Hindlimb muscle (tissue), 1 donor: ENCODE measurements around the gene ZBTB8B. TPM values are rescaled to one million over a fixed set of nuclear protein-coding genes. Genes with fewer than 3 reads are reported as not detected.

Experiments used
- DNase-seq: peaks from one replicate; pipeline ENCODE4 v3.0.0-alpha.2; 2013
- polyA plus RNA-seq: library from polyadenylated mRNA; unstranded; fragments of 120-200 nt; gene quantifications from one replicate; pipeline ENCODE4 v1.2.1, GENCODE V29; 2013; ENCODE audit not compliant: insufficient read length

ZBTB8B gene
- polyA plus RNA-seq, 1 donor = 0.14 TPM

DNA sequence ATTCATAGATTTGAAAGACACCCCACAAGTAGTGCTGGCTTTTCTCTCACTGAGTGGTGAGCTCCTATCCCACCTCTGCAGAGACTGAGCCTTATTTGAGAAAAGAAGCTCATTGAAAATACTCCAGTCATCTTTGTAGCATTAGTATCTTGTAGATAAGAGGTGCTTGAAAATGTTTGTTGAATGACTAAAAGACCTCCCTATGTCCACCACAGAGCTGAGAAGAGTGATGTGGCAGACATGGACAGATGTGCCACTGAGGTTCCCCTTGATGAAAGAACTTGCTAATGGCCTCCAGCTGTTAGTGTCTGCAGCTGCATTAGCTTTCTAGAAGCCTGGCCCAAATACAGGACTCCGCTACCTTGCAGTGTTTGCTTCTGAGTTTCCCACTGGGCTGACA lies 45.1 kb downstream of the ZBTB8B start:
- no peak for DNase-seq

Other genes with a start within 250 kb of the ZBTB8B start
- gene TMEM234, start 242.7 kb upstream of the ZBTB8B start, polyA plus RNA-seq = 11.3 TPM
- 149 TPM for gene EIF3I, start 242.7 kb upstream of the ZBTB8B start, polyA plus RNA-seq
- 7.6 TPM for gene FAM167B, start 217.8 kb upstream of the ZBTB8B start, polyA plus RNA-seq
- 0.89 TPM for gene LCK, start 213.8 kb upstream of the ZBTB8B start, polyA plus RNA-seq
- gene HDAC1, start 173.0 kb upstream of the ZBTB8B start, polyA plus RNA-seq = 43.7 TPM
- gene MARCKSL1, start 128.8 kb upstream of the ZBTB8B start, polyA plus RNA-seq = 173 TPM
- gene FAM229A, start 102.6 kb upstream of the ZBTB8B start, polyA plus RNA-seq = 7.4 TPM
- 3.3 TPM for gene TSSK3, start 102.5 kb upstream of the ZBTB8B start, polyA plus RNA-seq
- 39.8 TPM for gene BSDC1, start 70.6 kb upstream of the ZBTB8B start, polyA plus RNA-seq
- 10.5 TPM for gene ZBTB8A, start 74.4 kb downstream of the ZBTB8B start, polyA plus RNA-seq
- gene ZBTB8OS, start 185.5 kb downstream of the ZBTB8B start, polyA plus RNA-seq = 23.2 TPM
- gene RBBP4, start 186.1 kb downstream of the ZBTB8B start, polyA plus RNA-seq = 149 TPM
- 51.6 TPM for gene SYNC, start 237.7 kb downstream of the ZBTB8B start, polyA plus RNA-seq